Mammary epithelial cell (primary cell): ENCODE data around the gene CENPL.

Experiments used
- CTCF ChIP-seq, 2 donors: IDR thresholded peaks in 1 of 2; conservative IDR thresholded peaks in 1 of 2; 2 replicates each; pipeline ENCODE4 v1.5.1; 2011 to 2012; ENCODE audit warnings: inconsistent platforms in 2 of 2, low read length in 2 of 2, mild to moderate bottlenecking in 2 of 2, control low read depth in 1 of 2, low read depth in 1 of 2; ENCODE audit not compliant: insufficient read depth in 1 of 2; ENCODE audit errors: extremely low read depth in 1 of 2
- EZH2 ChIP-seq: IDR thresholded peaks from 2 replicates; pipeline ENCODE4 v1.6.1; 2012; ENCODE audit warnings: low read length, inconsistent platforms, borderline replicate concordance

- no peak for TF ChIP-seq CTCF (conservative IDR thresholded peaks at IDR 0.05 in 1 of 2, IDR thresholded peaks at IDR 0.05 in 1 of 2; ENCODE audit: extremely low read depth in 1 of 2, insufficient read depth in 1 of 2, low read depth in 1 of 2, low read length in 2 of 2)
- TF ChIP-seq EZH2, result no peak
These were observed 70.9 kb downstream of the CENPL start for GRCh38 chr1:173753830-173754229.
